Stomach (tissue), 9 donors: ENCODE data around the gene DCP2. TPM values are rescaled to one million over a fixed set of nuclear protein-coding genes. Genes with fewer than 3 reads are reported as not detected.

Source experiments
- DNase-seq, 2 donors: peaks; one replicate each; pipeline versions ENCODE4 v3.0.0 to v3.0.0-alpha.2; 2013 to 2019
- H3K27ac ChIP-seq, 5 donors: fragments of 200-600 bp in 4 of 5; sonication (generic) in 4 of 5; one replicate each; pipeline ENCODE4 v1.5.1; 2013 to 2019; ENCODE audit warnings: mild to moderate bottlenecking in 1 of 5, moderate library complexity in 1 of 5
- H3K27me3 ChIP-seq, 3 donors: fragments of 200-600 bp; sonication (generic); one replicate each; pipeline ENCODE4 v1.5.1; 2017 to 2019; ENCODE audit warnings: mixed run types in 1 of 3
- H3K36me3 ChIP-seq, 4 donors: fragments of 200-600 bp; sonication (generic); 1 replicate in 3 of 4; 2 replicates in 1 of 4; pipeline ENCODE4 v1.5.1; 2016 to 2019
- H3K4me1 ChIP-seq, 4 donors: fragments of 200-600 bp; sonication (generic); one replicate each; pipeline ENCODE4 v1.5.1; 2016 to 2019
- H3K4me3 ChIP-seq, 4 donors: fragments of 200-600 bp; sonication (generic) in 3 of 4; one replicate each; pipeline ENCODE4 v1.5.1; 2016 to 2019; ENCODE audit warnings: mild to moderate bottlenecking in 1 of 4
- H3K9me3 ChIP-seq, 4 donors: fragments of 200-600 bp; sonication (generic); one replicate each; pipeline ENCODE4 v1.5.1; 2016 to 2019
- EP300 ChIP-seq: sonication (generic); formaldehyde crosslinking; IDR thresholded peaks from one replicate; pipeline ENCODE4 v1.6.1; 2017; ENCODE audit warnings: antibody characterized with exemption
- POLR2A ChIP-seq, 4 donors: fragments of 450-650 bp; IDR thresholded peaks; one replicate each; pipeline ENCODE4 v1.6.1; 2016; ENCODE audit warnings: antibody characterized with exemption in 4 of 4, control low read depth in 2 of 4, mild to moderate bottlenecking in 1 of 4, moderate library complexity in 1 of 4
- POLR2AphosphoS5 ChIP-seq, 3 donors: sonication (generic); formaldehyde crosslinking; IDR thresholded peaks; one replicate each; pipeline ENCODE4 v1.6.1; 2016; ENCODE audit warnings: antibody characterized with exemption in 3 of 3
- WGBS, 5 donors: extraction: QIAGEN DNeasy Blood & Tissue Kit in 3 of 5; methylation state at CpG; one replicate each; pipeline versions ENCODE4 v1.1.5 to v1.1.7; 2013 to 2018; 5-methylcytosine and 5-hydroxymethylcytosine counted together
- intact Hi-C: fragments of 100-400 bp; cut with DNase I; formaldehyde crosslinking; loops from one replicate; pipeline ENCODE4 v1.15.1; 2023; ENCODE audit warnings: low total_unique reads
- polyA plus RNA-seq, 3 donors: library from polyadenylated mRNA; stranded (reverse); fragments of 200-250 nt; gene quantifications; one replicate each; pipeline ENCODE4 v1.2.3, GENCODE V29; 2013
- total RNA-seq, 5 donors: library from RNA; depleted of rRNA; stranded (reverse); fragments of >200 nt; gene quantifications; one replicate each; pipeline versions ENCODE4 v1.1.0 to v1.2.3, GENCODE V29; 2014 to 2016
- TF ChIP-seq, protein P1 (sequence below), 7 experiments: fragments of 450-650 bp in 4 of 7; fragments of 200-600 bp in 3 of 7; sonication (generic) in 3 of 7; IDR thresholded peaks; one replicate each; pipeline ENCODE4 v1.5.1; 2016 to 2019; ENCODE audit warnings: antibody characterized with exemption in 7 of 7, control low read depth in 2 of 7, mild to moderate bottlenecking in 1 of 7
- donor health status: healthy with polysubstance abuse.
- donor health status: Bipolar disorder and iron deficiency.
- donor health status: healthy.

DCP2 gene
- total and polyA plus RNA-seq, 8 donors: 5.3 to 61.3 (median 7.2) TPM

DNA sequence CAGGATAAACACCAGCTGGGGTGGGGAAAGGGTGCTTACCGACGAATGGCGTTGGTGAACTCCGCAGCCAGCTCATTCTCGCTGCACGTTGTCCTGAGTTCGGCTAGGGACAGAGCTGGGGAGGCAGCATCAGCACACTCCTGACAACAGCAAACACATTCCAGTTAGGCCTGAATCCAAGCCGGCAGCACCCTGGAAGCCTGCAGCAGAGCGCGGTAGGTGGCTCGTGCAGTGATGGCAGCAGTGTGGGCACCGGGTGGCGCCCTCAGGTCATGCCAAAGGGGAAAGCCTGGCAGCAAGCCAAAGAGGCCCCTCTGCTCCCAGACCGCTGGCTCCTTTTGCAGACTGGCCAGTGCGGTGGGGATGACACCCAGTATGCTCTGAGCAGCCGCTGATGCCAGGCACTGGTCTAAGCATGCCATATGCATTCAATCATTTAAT is 66.9 kb downstream of the DCP2 start:
- intact Hi-C loops: no loop called here
- Histone ChIP-seq H3K27me3 (no peaks in the 10 kb centered on the region), H3K27ac (peak overlapping the region in 1 of 5 donors; percentile 24), H3K9me3 (no peaks in the 10 kb centered on the region), H3K4me1 (peaks cover 0 to 14% (median 6%) of the 10 kb centered on the region in 4 donors), H3K36me3 (peaks cover 0 to 25% (median 15%) of the 10 kb centered on the region in 4 donors), H3K4me3 (no peak overlapping the region)
- 62 to 74% (median 67%) methylated on average over 15 to 16 of the region's 16 CpGs for WGBS, 5 donors
- TF ChIP-seq POLR2A (IDR thresholded peaks at IDR 0.05) (no peak), EP300 (no peak), POLR2AphosphoS5 (IDR thresholded peaks at IDR 0.05) (no peak)
- TF ChIP-seq, protein P1, sequence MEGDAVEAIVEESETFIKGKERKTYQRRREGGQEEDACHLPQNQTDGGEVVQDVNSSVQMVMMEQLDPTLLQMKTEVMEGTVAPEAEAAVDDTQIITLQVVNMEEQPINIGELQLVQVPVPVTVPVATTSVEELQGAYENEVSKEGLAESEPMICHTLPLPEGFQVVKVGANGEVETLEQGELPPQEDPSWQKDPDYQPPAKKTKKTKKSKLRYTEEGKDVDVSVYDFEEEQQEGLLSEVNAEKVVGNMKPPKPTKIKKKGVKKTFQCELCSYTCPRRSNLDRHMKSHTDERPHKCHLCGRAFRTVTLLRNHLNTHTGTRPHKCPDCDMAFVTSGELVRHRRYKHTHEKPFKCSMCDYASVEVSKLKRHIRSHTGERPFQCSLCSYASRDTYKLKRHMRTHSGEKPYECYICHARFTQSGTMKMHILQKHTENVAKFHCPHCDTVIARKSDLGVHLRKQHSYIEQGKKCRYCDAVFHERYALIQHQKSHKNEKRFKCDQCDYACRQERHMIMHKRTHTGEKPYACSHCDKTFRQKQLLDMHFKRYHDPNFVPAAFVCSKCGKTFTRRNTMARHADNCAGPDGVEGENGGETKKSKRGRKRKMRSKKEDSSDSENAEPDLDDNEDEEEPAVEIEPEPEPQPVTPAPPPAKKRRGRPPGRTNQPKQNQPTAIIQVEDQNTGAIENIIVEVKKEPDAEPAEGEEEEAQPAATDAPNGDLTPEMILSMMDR (IDR thresholded peaks at IDR 0.05): no peak
- no peak for DNase-seq

DNA sequence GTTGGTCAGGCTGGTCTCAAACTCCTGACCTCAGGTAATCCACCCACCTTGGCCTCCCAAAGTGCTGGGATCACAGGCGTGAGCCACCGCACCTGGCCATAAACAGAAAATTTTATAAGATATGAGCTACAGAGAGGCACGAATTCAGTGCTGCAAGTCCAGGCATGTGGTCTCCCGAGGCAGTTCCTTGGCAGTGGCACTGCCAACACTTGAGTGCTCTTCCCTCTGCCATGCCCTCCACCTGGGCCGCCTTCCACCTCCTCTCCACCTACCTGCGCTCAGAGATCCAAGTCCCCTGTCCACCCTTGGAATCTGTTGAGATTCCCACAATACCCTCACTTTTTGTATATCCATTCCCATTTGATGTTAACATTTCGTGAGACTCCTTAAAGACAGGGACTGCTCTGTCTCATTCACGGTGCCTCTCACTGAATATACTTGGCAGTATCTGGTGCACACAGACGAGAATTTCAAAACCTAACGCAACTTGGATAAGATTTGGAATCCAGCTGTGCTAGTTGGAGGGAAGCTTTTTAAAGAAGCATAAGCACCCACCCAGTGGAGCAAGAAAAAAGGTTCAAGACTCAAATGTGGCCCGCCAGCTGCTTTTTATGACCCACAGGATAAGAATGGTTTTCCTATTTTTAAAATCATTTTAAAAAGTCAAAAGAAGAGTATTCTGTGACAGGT is 68.3 kb downstream of the DCP2 start:
- H3K36me3 ChIP-seq: peaks cover 0 to 32% (median 22%) of the 10 kb centered on the region in 4 donors
- H3K27ac ChIP-seq: no peak overlapping the region
- H3K4me1 ChIP-seq: peaks cover 0 to 14% (median 6%) of the 10 kb centered on the region in 4 donors
- 85 to 92% (median 89%) methylated on average over 11 of the region's 11 CpGs for WGBS, 5 donors
- no peaks in the 10 kb centered on the region for H3K9me3 ChIP-seq
- H3K27me3 ChIP-seq: no peaks in the 10 kb centered on the region
- DNase-seq: no peak
- intact Hi-C loops: no loop called here
- TF ChIP-seq POLR2A (IDR thresholded peaks at IDR 0.05): no peak
- no peak for TF ChIP-seq EP300
- TF ChIP-seq, protein P1 (IDR thresholded peaks at IDR 0.05): no peak
- TF ChIP-seq POLR2AphosphoS5 (IDR thresholded peaks at IDR 0.05): no peak
- no peak overlapping the region for H3K4me3 ChIP-seq

DNA sequence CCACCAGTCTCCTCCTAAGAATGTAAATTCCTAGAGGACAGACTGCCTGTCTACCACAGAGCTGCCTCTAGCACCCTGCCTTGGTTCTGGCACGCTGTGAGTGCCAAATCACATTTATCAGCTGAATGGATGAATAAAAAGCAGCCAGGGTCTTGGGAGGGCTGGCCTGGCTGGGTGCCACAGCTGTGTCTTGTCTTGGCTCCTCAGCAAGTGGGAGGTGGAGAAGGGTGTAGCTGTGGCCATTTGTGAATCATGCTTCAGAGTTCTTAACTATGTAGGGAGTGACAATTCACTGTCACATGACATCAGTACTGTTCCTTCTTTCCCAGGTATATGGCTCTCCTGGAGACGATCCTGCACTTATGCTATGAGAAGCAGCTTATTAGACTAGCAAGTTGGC is 70.6 kb downstream of the DCP2 start:
- DNase-seq: peak in 1 of 2 donors; percentile 54
- peaks cover 0 to 33% (median 22%) of the 10 kb centered on the region in 4 donors for H3K36me3 ChIP-seq
- intact Hi-C loops: no loop called here
- WGBS, 5 donors: 41 to 76% (median 74%) methylated on average over 2 of the region's 2 CpGs
- H3K9me3 ChIP-seq: no peaks in the 10 kb centered on the region
- H3K27ac ChIP-seq: no peak overlapping the region
- no peak overlapping the region for H3K4me3 ChIP-seq
- H3K27me3 ChIP-seq: no peaks in the 10 kb centered on the region
- TF ChIP-seq POLR2AphosphoS5 (IDR thresholded peaks at IDR 0.05): no peak
- TF ChIP-seq, protein P1 (IDR thresholded peaks at IDR 0.05): no peak
- no peak for TF ChIP-seq EP300
- no peak for TF ChIP-seq POLR2A (IDR thresholded peaks at IDR 0.05)
- H3K4me1 ChIP-seq: peaks cover 0 to 21% (median 10%) of the 10 kb centered on the region in 4 donors

DNA sequence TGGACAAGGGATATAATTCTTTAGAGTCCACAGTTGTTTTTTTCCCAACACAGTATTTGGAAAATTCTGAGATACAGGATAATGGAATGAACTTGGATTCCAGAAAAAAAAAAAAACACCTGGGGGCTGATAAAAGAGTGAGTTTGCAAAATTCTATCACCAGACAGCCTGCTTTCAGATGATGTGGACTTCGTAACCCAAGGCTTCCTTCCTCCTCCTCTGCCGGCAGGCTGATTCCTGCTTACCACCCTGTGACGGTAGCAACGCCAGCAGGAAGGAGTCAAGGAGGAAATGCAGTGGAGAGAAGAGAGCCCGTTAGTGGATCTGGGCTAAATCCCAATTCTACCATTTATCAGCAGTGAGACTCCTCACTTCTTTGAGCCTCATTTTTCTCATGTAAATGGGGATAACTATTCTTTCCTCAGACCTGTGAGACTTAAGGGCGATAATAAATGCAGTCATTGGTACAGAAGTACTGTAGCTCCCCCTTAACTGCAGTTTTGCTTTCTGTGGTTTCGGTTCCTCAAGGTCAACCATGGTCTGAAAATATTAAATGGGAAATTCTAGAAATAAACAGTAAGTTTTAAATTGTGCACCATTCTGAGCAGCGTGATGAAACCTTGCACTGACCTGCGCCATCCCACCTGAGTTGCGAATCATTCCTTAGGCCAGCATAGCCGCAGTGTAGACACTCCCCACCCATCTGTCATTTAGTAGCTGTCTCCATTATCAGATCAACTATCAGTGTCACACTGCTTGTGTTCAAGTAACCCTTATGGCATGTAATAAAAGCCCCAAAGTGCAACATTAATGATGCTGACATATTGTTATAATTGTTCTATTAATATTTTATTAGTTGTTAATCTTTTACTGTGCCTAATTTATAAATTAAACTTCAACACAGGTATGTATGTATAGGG is 71.4 kb downstream of the DCP2 start:
- TF ChIP-seq POLR2A (IDR thresholded peaks at IDR 0.05) (no peak), POLR2AphosphoS5 (IDR thresholded peaks at IDR 0.05) (no peak), EP300 (no peak)
- TF ChIP-seq, protein P1 (IDR thresholded peaks at IDR 0.05): no peak
- H3K4me3 ChIP-seq: no peak overlapping the region
- 76 to 86% (median 80%) methylated on average over 11 of the region's 11 CpGs for WGBS, 5 donors
- peaks cover 0 to 27% (median 10%) of the 10 kb centered on the region in 4 donors for H3K4me1 ChIP-seq
- no peaks in the 10 kb centered on the region for H3K9me3 ChIP-seq
- H3K27me3 ChIP-seq: no peaks in the 10 kb centered on the region
- peaks cover 0 to 41% (median 23%) of the 10 kb centered on the region in 4 donors for H3K36me3 ChIP-seq
- peak overlapping the region in 2 of 5 donors; percentile 13 to 16 for H3K27ac ChIP-seq
- intact Hi-C loops: no loop called here
- no peak for DNase-seq
